ENCODE results near the gene ONECUT3. TPM values are rescaled to one million over a fixed set of nuclear protein-coding genes. Genes with fewer than 3 reads are reported as not detected.
"Not testable (repeated sequence)": the region's sequence is repeated elsewhere in the genome, so short reads cannot be mapped to it uniquely, and the experiment has no call there.

The ONECUT3 gene
- total RNA-seq, 1 donor from 2014 or later, result not detected

GRCh38 chr19:1756264-1756663 is 3.0 kb downstream of the ONECUT3 start:
- no peak for DNase-seq

GRCh38 chr19:1756705-1757465 is 3.6 kb downstream of the ONECUT3 start:
- no peak for DNase-seq

- DNase-seq, result no peak
Observed at GRCh38 chr19:1757468-1758230, 4.3 kb downstream of the ONECUT3 start.

GRCh38 chr19:1758231-1758577 is 4.9 kb downstream of the ONECUT3 start:
- DNase-seq, result no peak

- DNase-seq, result no peak
Observed at GRCh38 chr19:1758959-1759903, 5.9 kb downstream of the ONECUT3 start.

GRCh38 chr19:1760020-1760419 is 6.7 kb downstream of the ONECUT3 start:
- no peak for DNase-seq

GRCh38 chr19:1760786-1761527 is 7.7 kb downstream of the ONECUT3 start:
- not testable (repeated sequence) for DNase-seq

GRCh38 chr19:1761528-1762242 is 8.4 kb downstream of the ONECUT3 start:
- DNase-seq, result no peak

- no peak for DNase-seq
Observed at GRCh38 chr19:1762243-1763117, 9.2 kb downstream of the ONECUT3 start.

GRCh38 chr19:1763648-1764639 is 10.6 kb downstream of the ONECUT3 start:
- DNase-seq, result no peak

- DNase-seq, result no peak
Observed at GRCh38 chr19:1764729-1765128, 11.4 kb downstream of the ONECUT3 start.

- DNase-seq, result peak; percentile 24
Observed at GRCh38 chr19:1765232-1765903, 12.1 kb downstream of the ONECUT3 start.

GRCh38 chr19:1765904-1766799 is 12.8 kb downstream of the ONECUT3 start:
- DNase-seq, result no peak

GRCh38 chr19:1766800-1767352 is 13.6 kb downstream of the ONECUT3 start:
- DNase-seq, result no peak

GRCh38 chr19:1767464-1767933 is 14.2 kb downstream of the ONECUT3 start:
- DNase-seq, result peak; percentile 69

- no peak for DNase-seq
Observed at GRCh38 chr19:1768248-1768647, 14.9 kb downstream of the ONECUT3 start.
